Measurements from ENCODE around the gene ABHD8. TPM values are rescaled to one million over a fixed set of nuclear protein-coding genes. Genes with fewer than 3 reads are reported as not detected.

ABHD8 gene
- total RNA-seq, 1 experiment from 2014 or later = 5.2 TPM

- TF ChIP-seq ZBTB33 (IDR thresholded peaks at IDR 0.05; ENCODE audit: extremely low read depth, insufficient replicate concordance, low read length) = no peak
- TF ChIP-seq EZH2 (IDR thresholded peaks at IDR 0.05) = no peak
- TF ChIP-seq SIN3A (IDR thresholded peaks at IDR 0.05; ENCODE audit: low read depth) = no peak
- TF ChIP-seq, protein P1, sequence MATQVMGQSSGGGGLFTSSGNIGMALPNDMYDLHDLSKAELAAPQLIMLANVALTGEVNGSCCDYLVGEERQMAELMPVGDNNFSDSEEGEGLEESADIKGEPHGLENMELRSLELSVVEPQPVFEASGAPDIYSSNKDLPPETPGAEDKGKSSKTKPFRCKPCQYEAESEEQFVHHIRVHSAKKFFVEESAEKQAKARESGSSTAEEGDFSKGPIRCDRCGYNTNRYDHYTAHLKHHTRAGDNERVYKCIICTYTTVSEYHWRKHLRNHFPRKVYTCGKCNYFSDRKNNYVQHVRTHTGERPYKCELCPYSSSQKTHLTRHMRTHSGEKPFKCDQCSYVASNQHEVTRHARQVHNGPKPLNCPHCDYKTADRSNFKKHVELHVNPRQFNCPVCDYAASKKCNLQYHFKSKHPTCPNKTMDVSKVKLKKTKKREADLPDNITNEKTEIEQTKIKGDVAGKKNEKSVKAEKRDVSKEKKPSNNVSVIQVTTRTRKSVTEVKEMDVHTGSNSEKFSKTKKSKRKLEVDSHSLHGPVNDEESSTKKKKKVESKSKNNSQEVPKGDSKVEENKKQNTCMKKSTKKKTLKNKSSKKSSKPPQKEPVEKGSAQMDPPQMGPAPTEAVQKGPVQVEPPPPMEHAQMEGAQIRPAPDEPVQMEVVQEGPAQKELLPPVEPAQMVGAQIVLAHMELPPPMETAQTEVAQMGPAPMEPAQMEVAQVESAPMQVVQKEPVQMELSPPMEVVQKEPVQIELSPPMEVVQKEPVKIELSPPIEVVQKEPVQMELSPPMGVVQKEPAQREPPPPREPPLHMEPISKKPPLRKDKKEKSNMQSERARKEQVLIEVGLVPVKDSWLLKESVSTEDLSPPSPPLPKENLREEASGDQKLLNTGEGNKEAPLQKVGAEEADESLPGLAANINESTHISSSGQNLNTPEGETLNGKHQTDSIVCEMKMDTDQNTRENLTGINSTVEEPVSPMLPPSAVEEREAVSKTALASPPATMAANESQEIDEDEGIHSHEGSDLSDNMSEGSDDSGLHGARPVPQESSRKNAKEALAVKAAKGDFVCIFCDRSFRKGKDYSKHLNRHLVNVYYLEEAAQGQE (IDR thresholded peaks at IDR 0.05; ENCODE audit: low read depth) = no peak
- no peak for TF ChIP-seq EGR1 (IDR thresholded peaks at IDR 0.05; ENCODE audit: low read depth)
These were observed 36.0 kb upstream of the ABHD8 start (continued) for GRCh38 chr19:17339088-17339741.

DNA sequence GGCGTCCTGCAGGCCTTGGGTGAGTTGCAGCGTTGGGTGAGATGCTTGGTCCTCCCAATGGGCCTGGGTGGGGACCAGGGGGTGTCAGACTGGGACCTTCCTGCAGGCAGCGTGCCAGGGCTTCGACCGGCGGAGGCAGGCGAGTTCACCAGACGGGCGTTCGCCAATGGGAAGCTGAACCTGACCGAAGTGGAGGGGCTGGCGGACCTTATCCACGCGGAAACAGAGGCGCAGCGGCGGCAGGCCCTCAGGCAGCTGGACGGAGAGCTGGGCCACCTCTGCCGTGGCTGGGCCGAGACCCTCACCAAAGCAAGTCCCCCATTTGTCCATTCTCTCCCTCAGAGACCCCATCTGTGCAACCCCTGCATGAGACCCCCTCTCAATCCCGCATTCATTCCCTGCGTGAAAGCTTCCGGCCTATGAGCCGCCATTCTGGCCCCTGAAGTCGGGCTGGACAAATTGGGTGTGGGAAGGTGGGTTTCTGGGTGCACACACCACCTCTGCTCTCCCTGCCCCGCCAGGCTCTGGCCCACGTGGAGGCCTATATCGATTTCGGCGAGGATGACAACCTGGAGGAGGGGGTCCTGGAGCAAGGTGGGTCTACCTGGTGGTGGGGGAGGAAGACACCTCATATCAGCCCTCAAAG, 35.3 kb upstream of the ABHD8 start:
- ChIA-PET RAD21 (ENCODE audit: low non-redundant PET in 1 of 2, low total read pairs in 2 of 2, uncharacterized antibody in 2 of 2, unreplicated experiment in 2 of 2) (interaction anchor here in 1 of 2 experiments (1.0 kb wide), 1 partner anchor 29 kb away, joined by 5 read pairs; the partner anchor contains the start of gene DDA1), POLR2A (interaction anchor here (0.7 to 1.6 kb wide), 4 partner anchors 11 to 46 kb away, joined by 3 to 6 read pairs (median 4); partner anchors contain the start of gene DDA1), CTCF (interaction anchor here (0.8 to 1.0 kb wide), 6 partner anchors 11 to 48 kb away, joined by 3 to 6 read pairs (median 4); partner anchors contain the start of genes DDA1 and MRPL34)
- H3K4me3 ChIP-seq (replicated peaks in 1 of 2; ENCODE audit: low read depth in 1 of 2, low read length in 2 of 2) = peak overlapping the region; percentile 85 to 99
- H3K4me1 ChIP-seq (ENCODE audit: control insufficient read depth in 1 of 2, insufficient read depth in 2 of 2, low read length in 2 of 2) = peaks cover 33 to 58% of the 10 kb centered on the region in 2 experiments
- H3K9ac ChIP-seq (ENCODE audit: low read length) = peak overlapping the region; percentile 89
- ATAC-seq = no peak
- peak overlapping the region; percentile 93 for H3K27ac ChIP-seq (ENCODE audit: low read depth, low read length)
- no peaks in the 10 kb centered on the region for H3K9me2 ChIP-seq (ENCODE audit: insufficient read depth)
- H4K20me1 ChIP-seq (ENCODE audit: insufficient read depth) = no peaks in the 10 kb centered on the region
- H2AFZ ChIP-seq (ENCODE audit: low read depth, low read length, poor library complexity, severe bottlenecking) = no peak overlapping the region
- peaks cover 3 to 9% of the 10 kb centered on the region in 2 experiments; a peak in 1 of 4 replicates for H3K36me3 ChIP-seq (ENCODE audit: control insufficient read depth in 1 of 2, insufficient read depth in 2 of 2, low read length in 2 of 2)
- intact Hi-C loops (cut with micrococcal nuclease) = no loop called here
- H3K79me2 ChIP-seq (ENCODE audit: insufficient read depth, low read length) = peaks cover 21% of the 10 kb centered on the region
- no TSS peak for BruUV-seq (replicated peaks)
- no peaks in the 10 kb centered on the region for H3K27me3 ChIP-seq (ENCODE audit: insufficient read depth, low read length)
- H3K4me2 ChIP-seq (ENCODE audit: low read length) = peak overlapping the region; percentile 97
- no peaks in the 10 kb centered on the region for H3K9me3 ChIP-seq (ENCODE audit: control insufficient read depth in 1 of 2, insufficient read depth in 1 of 2, low read depth in 1 of 2, low read length in 2 of 2)
- TF ChIP-seq SP1 (IDR thresholded peaks at IDR 0.05; ENCODE audit: low read depth) = no peak
- no peak for TF ChIP-seq POLR2A (IDR thresholded peaks at IDR 0.05; ENCODE audit: borderline replicate concordance, extremely low read depth, insufficient read depth, insufficient read length)
- no peak for DNase-seq (ENCODE audit: low read depth, low spot score)

Data from HCT116 (cell line).